D721Med (cell line): ENCODE data around the gene SHROOM3.

ENCODE experiments used
- DNase-seq: peaks from one replicate; pipeline ENCODE4 v3.0.0; 2011; ENCODE audit warnings: low spot score; ENCODE audit not compliant: insufficient read length
- FAIRE-seq: peaks from 2 replicates; lab custom pipeline; 2011; peaks lifted over from hg19 to GRCh38; lab: Jason Lieb, UNC
- TF ChIP-seq, protein P1 (sequence below): IDR thresholded peaks from 2 replicates; pipeline ENCODE4 v1.5.1; 2012; ENCODE audit warnings: mild to moderate bottlenecking, control low read depth; ENCODE audit not compliant: insufficient read depth; ENCODE audit errors: missing control alignments

The SHROOM3 gene

DNA sequence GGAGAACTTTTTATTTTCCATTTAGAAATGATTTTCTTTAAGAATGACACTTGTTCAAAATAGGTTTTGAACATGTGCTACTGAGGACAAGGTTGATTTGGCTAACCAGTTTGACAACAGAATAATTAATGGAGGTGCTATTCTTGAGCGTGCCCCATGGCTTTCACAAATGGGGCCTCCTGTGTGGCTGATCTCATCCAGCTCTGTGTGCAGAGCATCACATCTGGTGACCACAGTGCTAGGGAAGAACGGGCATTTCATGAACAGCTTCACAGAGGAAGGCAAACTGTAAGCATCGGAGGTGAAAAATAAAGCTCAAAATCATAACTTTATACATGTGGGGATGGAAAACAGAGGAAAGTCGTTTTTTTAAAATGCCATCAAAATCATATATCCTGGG, 314.3 kb downstream of the SHROOM3 start:
- no peak for FAIRE-seq
- DNase-seq: no peak
- TF ChIP-seq, protein P1, sequence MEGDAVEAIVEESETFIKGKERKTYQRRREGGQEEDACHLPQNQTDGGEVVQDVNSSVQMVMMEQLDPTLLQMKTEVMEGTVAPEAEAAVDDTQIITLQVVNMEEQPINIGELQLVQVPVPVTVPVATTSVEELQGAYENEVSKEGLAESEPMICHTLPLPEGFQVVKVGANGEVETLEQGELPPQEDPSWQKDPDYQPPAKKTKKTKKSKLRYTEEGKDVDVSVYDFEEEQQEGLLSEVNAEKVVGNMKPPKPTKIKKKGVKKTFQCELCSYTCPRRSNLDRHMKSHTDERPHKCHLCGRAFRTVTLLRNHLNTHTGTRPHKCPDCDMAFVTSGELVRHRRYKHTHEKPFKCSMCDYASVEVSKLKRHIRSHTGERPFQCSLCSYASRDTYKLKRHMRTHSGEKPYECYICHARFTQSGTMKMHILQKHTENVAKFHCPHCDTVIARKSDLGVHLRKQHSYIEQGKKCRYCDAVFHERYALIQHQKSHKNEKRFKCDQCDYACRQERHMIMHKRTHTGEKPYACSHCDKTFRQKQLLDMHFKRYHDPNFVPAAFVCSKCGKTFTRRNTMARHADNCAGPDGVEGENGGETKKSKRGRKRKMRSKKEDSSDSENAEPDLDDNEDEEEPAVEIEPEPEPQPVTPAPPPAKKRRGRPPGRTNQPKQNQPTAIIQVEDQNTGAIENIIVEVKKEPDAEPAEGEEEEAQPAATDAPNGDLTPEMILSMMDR: no peak

DNA sequence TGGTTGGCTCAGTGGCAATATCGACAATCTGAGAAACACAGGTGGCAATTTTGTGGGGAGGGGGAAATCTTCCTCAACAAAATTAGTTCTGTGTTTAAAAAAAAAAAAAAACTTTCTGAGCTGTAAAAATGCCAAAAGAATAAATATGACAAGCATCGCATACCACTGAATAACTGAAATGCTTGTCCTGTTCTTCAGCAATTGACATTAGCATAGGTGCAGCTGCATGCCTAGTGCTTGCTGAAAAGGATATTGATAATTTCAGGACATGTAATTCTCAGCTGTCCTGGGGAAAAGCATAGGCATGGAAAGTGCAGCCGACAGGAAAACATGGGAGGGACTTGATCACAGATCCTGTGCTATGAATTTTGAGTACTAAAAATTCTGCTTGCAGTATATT, 315.7 kb downstream of the SHROOM3 start:
- TF ChIP-seq, protein P1: no peak
- FAIRE-seq (no peak), DNase-seq (no peak)

DNA sequence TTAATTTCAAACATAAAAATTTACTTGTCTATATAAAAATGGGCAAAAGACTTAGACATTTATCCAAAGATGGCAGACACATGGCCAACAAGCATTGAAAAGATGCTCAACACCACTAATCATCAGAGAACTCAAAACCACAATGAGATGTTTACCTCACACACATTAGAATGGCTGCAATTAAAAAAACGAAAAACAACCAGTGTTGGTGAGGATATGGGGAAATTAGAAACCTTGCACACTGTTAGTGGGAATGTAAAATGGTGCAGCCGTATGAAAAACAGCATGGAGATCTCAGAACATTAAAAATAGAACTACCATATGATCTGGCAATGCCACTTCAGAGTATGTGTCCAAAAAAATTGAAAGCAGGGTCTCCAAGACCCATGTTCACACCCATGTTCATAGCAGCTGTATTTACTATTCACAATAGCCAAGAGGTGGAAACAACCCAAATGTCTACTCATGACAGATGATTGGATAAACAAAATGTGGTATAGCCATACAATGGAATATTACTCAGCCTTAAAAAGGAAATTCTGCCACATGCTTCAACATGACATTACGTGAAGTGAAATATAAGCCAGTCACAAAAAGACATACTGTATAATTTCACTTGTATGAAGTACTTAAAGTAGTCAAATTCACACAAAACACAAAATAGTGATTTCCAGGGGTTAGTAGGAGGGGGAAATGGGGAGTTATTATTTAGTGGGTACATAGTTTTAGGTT, 316.7 kb downstream of the SHROOM3 start:
- DNase-seq (no peak), FAIRE-seq (no peak)
- TF ChIP-seq, protein P1: no peak

DNA sequence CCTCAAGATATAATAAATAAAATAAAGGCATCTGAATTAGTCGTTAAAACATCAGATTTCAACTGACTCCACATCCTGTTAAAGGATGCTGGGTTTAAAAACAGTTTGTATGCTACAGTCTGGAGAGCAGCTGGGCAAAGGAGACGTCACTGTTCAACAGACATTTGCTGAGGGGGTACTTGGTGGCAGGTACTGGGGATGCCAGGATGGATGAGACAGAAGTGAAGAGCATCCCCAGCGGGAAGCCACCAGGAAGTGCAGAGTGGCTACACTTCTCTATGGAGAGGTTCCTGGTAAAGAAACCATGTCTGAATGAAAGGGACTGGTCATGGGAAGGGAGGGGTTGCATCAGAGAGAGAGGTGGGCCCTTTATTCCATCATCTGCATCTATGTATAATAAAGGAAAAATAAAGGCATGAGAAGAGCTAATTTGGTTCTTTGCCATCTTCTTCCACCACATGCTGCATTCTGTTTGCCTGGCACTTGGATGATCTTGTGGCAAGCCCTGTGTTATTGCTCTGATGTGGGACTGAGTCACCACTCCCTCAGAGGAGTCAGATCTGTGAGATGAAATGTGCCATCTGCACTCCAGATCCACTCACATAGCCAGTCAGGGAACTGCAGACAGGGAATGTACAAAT, 318.0 kb downstream of the SHROOM3 start:
- DNase-seq: no peak
- TF ChIP-seq, protein P1: no peak
- FAIRE-seq: no peak

DNA sequence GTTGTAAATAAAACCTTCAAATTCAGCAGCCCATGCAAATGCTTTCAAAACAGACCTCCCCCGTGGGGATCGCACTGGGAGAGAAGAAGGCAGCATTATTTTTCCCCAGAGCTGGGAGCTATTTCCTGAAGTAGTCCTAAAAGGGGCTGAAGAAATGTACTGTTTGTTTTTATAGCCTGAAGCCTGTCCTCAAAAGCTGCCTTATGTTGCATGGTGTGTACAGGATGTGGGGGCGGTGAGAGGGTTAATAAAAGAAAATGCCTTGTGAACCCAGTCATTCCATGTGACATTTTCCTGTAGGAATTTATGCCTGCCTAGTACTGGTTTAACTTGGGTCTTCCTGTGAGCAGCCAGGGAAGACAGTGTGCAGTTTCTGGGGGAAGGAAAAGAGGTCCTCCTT, 318.8 kb downstream of the SHROOM3 start:
- no peak for DNase-seq
- no peak for FAIRE-seq
- TF ChIP-seq, protein P1: no peak

DNA sequence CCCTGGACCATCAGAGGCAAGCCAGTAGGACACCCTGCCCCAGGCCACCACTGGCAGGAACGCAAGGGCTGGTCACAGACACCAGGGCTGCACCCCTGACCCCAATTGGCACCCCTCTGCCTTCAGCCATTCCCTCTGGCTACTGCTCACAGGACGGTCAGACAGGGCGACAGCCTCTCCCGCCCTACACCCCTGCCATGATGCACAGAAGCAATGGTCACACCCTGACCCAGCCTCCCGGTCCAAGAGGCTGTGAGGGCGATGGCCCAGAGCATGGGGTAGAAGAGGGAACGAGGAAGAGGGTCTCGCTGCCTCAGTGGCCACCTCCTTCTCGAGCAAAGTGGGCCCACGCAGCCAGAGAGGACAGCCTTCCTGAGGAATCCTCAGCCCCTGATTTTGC, 319.4 kb downstream of the SHROOM3 start:
- DNase-seq (no peak), FAIRE-seq (no peak)
- TF ChIP-seq, protein P1: no peak

DNA sequence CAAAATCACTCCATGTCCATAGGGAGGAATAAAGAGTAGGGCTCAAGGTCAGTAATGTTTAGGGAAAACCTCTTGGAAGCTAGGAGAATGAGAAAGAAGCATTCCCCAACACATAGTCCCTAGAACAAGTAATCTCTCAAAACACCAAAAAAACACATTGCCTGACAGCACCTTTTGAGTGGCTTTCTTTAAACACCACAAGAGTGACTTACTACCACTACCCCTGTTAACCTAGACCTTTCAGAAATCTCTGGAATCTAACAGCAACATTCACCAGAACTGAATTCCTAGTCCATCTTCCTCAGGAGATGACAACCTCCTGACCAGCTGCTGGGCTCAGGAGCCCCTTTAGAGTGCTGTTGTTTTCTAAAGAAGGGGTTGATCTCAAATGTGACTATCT, 320.7 kb downstream of the SHROOM3 start:
- TF ChIP-seq, protein P1: no peak
- FAIRE-seq (no peak), DNase-seq (no peak)
